Hepatic stellate cell (primary cell): ENCODE measurements around the gene CSGALNACT2.

Source experiments
- DNase-seq: peaks from one replicate; pipeline ENCODE4 v3.0.0; 2011; ENCODE audit warnings: low spot score

Gene CSGALNACT2

DNA sequence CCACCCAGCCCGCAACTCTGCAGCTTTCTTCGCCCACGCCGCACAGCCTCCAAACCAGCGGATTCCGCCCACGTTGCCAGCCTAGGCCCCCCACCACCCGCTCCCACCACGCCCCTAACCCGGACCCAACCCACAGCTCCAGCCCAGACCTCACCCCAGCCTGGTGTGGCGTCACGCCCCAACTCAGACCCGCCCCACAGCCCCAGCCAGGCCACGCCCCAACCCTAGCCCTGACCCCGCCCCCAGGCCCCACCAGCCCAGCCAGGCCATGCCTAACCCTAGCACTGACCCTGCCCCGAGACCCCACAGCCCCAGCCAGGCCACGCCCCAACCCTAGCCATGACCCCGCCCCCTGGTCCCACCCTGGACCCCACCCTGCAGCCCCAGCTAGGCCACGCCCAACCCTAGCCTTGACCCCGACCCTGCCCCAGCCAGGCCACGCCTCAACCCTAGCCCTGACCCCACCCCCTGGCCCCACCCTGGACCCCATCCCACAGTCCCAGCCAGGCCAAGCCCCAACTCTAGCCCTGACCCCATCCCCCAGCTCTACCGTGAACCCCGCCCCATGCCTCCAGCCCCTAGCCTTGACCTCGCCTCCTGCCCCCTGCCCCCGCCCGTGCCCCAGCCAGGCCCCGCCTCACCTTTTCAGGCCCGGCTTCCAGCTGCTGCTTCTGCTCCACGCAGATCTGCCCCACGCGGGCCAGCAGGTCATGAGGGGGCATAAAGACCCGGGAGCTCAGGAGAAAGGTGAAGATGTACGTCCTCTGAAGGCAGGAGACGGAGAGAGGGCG is 64.6 kb downstream of the CSGALNACT2 start:
- peak; percentile 14 for DNase-seq

DNA sequence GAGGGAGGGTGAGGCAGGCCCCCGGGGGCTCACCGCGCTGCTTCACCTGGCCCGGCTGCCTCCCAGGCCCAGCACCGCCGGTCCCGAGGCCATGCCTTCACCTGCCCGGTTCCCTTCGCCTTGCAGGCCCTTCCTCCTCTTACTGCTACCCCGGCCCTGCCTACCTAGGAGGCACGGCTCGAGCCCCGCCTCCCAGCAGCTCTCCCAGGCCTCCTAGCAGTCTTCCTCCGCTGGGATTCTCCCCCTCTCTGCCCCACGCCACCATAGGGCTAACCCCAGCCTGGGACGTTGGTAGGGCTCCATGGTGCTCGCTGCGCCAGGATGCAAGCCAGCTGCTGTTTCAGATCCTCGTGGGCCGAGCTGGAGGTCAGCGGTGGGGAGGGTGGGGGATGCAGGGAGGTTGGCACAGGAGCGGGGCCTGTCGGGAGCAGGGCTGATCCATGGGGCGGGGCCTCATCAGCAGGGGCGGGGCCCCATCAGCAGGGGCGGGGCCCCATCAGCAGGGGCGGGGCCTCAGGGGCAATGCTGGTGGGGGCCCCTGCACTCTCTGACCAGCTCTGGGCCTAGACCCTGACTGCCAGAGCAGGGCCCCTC is 65.3 kb downstream of the CSGALNACT2 start:
- DNase-seq = peak; percentile 15

GRCh38 chr10:43204042-43204942 is 66.0 kb downstream of the CSGALNACT2 start:
- no peak for DNase-seq

GRCh38 chr10:43204943-43205671 is 66.9 kb downstream of the CSGALNACT2 start:
- peak; percentile 74 for DNase-seq

GRCh38 chr10:43205681-43206390 is 67.6 kb downstream of the CSGALNACT2 start:
- no peak for DNase-seq

- DNase-seq = no peak
Measured at GRCh38 chr10:43206391-43207235, 68.4 kb downstream of the CSGALNACT2 start.

GRCh38 chr10:43208147-43209073 is 70.2 kb downstream of the CSGALNACT2 start:
- DNase-seq = no peak

GRCh38 chr10:43209074-43209455 is 70.8 kb downstream of the CSGALNACT2 start:
- no peak for DNase-seq

- no peak for DNase-seq
Measured at GRCh38 chr10:43209651-43210141, 71.5 kb downstream of the CSGALNACT2 start.

DNA sequence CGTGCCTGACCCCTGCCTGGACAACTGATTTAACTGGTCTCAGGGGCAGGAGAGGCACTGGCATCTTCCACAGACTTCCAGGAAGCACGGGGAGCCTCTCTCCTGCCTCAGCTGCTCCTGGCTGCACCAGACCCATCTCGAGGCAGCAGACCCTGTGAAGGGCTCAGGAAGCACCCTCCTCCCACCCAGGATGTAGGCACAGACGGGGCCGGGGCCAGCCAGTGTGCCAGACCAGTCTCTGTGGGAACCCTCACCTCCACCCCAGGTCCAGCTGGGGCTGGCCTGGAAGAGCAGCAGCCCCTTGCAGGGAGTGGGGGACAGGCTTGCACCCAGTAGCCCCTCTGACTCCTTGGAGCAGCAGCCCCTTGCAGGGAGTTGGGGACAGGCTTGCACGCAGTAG is 72.3 kb downstream of the CSGALNACT2 start:
- no peak for DNase-seq

DNA sequence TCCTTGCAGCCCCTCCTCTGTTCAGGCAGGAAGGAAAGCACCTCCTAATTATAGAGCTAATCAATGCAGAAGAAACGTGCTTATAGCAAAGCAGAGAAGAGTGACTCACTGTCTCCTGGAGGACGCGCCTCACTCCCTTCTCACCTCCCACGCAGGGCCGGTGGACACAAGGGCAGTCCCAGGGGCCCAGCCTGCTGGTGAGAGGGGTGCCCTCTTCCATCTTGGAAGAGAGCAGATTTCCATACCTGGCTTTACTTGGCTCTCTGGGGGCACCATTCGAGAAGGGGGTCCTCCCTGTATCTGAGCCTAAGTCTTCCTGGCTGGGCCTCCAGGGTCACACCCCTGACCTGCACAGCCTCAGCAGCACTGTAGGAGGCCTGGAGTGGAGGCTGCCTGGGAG is 72.8 kb downstream of the CSGALNACT2 start:
- no peak for DNase-seq

DNA sequence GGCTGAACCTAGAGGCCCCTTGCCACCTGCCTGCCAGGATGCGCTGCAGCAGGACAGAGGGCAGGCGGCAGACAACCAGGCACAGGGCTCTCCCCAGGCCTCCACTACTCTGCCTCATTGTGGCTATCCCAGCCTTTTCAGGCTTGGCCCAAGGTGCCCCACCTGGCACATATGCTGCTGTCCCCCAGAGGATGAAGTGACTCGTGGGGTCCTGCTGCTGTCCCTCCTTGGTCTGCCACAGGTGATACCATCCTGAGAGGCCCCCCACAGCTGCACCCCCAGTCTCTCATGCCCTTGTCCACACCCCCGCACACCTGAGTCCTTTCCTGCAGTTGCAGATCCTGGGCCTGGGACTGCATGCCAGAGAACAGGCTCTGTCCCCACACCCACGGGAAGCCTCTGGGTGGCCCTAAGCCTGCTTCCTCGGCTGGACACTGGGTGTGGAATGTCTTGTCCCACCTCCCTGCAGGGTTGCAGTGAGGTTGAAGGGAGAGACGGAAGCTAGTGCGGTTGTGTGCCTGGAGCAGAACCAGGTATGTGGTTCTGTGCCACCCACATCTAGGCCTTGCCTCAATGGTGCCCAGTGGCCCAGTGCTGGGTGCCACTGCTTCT is 73.3 kb downstream of the CSGALNACT2 start:
- no peak for DNase-seq

GRCh38 chr10:43212043-43212721 is 73.9 kb downstream of the CSGALNACT2 start:
- no peak for DNase-seq

GRCh38 chr10:43214071-43214955 is 76.1 kb downstream of the CSGALNACT2 start:
- peak; percentile 57 for DNase-seq

- DNase-seq = no peak
Measured at GRCh38 chr10:43214956-43215561, 76.8 kb downstream of the CSGALNACT2 start.

DNA sequence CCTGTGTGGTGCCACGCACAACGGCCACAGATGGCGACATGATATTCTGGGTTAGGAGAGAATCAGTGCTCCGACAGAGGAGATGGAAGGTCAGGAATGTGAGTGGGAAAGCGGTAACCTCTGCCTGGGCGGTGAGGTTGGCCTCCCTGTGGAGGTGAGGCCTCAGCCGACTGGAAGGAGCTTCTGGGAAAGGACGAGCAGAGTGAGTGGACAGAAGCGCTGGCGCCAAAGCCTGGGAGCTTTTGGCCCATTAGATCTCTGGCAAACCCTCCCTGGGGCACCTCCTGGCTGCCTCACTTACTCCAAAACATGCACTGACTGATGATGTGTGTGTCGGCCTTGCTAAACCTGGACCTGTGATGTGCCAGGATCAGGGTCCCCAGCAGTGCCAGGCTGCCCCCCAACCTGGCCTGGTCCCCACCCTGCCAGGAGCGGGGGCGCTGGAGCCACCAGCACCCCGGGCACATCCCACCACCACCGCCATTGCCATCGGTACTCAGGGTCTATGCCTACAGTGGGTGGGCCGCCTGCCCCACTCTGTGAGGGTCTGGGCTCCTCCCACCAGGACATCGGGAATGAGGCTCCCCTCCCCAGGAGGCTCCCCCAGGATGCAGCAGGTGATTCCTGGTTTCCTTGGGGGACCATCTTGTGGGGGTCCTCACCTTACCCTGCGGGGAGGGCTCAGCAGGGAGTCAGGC is 77.7 kb downstream of the CSGALNACT2 start:
- DNase-seq = no peak
